SIG-M5 treated with dmso at 0.1 percent for 504 hours (cell line): Measurements from ENCODE around the gene MEST.
"Not testable (repeated sequence)": the region's sequence is repeated elsewhere in the genome, so short reads cannot be mapped to it uniquely, and the experiment has no call there.

Experiments
- DNase-seq: peaks from one replicate; lab custom pipeline; 2025; ENCODE audit not compliant: unreplicated experiment; lab: John Stamatoyannopoulos, UW

MEST gene

GRCh38 chr7:130521258-130521951, 29.5 kb downstream of the MEST start:
- DNase-seq: no peak

GRCh38 chr7:130523519-130524125, 31.7 kb downstream of the MEST start:
- DNase-seq: not testable (repeated sequence)

- no peak for DNase-seq
Measured at GRCh38 chr7:130524628-130525027, 32.7 kb downstream of the MEST start.

- DNase-seq: not testable (repeated sequence)
Measured at GRCh38 chr7:130527752-130528355, 36.0 kb downstream of the MEST start.

- DNase-seq: no peak
Measured at GRCh38 chr7:130529417-130529816, 37.5 kb downstream of the MEST start.

GRCh38 chr7:130537894-130538293, 46.0 kb downstream of the MEST start:
- not testable (repeated sequence) for DNase-seq

GRCh38 chr7:130541287-130541686, 49.4 kb downstream of the MEST start:
- not testable (repeated sequence) for DNase-seq

- DNase-seq: not testable (repeated sequence)
Measured at GRCh38 chr7:130542297-130542696, 50.4 kb downstream of the MEST start.

- no peak for DNase-seq
Measured at GRCh38 chr7:130543487-130544010, 51.7 kb downstream of the MEST start.

GRCh38 chr7:130544356-130544755, 52.5 kb downstream of the MEST start:
- DNase-seq: no peak

- no peak for DNase-seq
Measured at GRCh38 chr7:130553398-130554029, 61.6 kb downstream of the MEST start.

GRCh38 chr7:130554481-130554880, 62.6 kb downstream of the MEST start:
- DNase-seq: no peak
